HL-60 (cell line): ENCODE results near the gene NOBOX.

Source experiments
- DNase-seq, 2 experiments: peaks; one replicate each; pipeline ENCODE4 v3.0.0-alpha.2; 2010 to 2020; ENCODE audit warnings: low read depth in 1 of 2, low spot score in 1 of 2
- H3K27ac ChIP-seq: fragments of 250-450 bp; sonication (Bioruptor Pico); replicated peaks from 2 replicates; pipeline ENCODE4 v1.5.1; 2020; ENCODE audit warnings: mild to moderate bottlenecking, moderate library complexity
- H3K27me3 ChIP-seq: fragments of 250-450 bp; sonication (Bioruptor Pico); 2 replicates; pipeline ENCODE4 v1.5.1; 2021; ENCODE audit warnings: mild to moderate bottlenecking, moderate library complexity; ENCODE audit not compliant: insufficient read depth, poor library complexity, severe bottlenecking
- H3K4me3 ChIP-seq: replicated peaks from 2 replicates; pipeline ENCODE4 v1.5.1; 2011; ENCODE audit warnings: mild to moderate bottlenecking, control low read depth, low read length; ENCODE audit not compliant: insufficient read depth
- CTCF ChIP-seq: IDR thresholded peaks from one replicate; pipeline ENCODE4 v1.5.1; 2011; ENCODE audit warnings: low read length, control low read depth, inconsistent platforms; ENCODE audit not compliant: insufficient read depth
- GABPA ChIP-seq: IDR thresholded peaks from 2 replicates; pipeline ENCODE4 v1.6.1; 2012; ENCODE audit warnings: low read depth
- POLR2AphosphoS5 ChIP-seq: IDR thresholded peaks from 2 replicates; pipeline ENCODE4 v1.6.1; 2012; ENCODE audit warnings: low read depth
- SPI1 ChIP-seq: IDR thresholded peaks from 2 replicates; pipeline ENCODE4 v1.6.1; 2012; ENCODE audit warnings: low read depth, mild to moderate bottlenecking, borderline replicate concordance
- TF ChIP-seq, protein P1 (sequence below): IDR thresholded peaks from 2 replicates; pipeline ENCODE4 v1.6.1; 2012; ENCODE audit warnings: low read depth; ENCODE audit not compliant: insufficient replicate concordance

The NOBOX gene

GRCh38 chr7:144403102-144403501, 391 bp downstream of the NOBOX start:
- DNase-seq, result no peak
- Histone ChIP-seq H3K4me3 (no peak overlapping the region), H3K27me3 (no peaks in the 10 kb centered on the region), H3K27ac (no peak overlapping the region)
- no peak for TF ChIP-seq CTCF
- TF ChIP-seq SPI1, result no peak
- TF ChIP-seq, protein P1, sequence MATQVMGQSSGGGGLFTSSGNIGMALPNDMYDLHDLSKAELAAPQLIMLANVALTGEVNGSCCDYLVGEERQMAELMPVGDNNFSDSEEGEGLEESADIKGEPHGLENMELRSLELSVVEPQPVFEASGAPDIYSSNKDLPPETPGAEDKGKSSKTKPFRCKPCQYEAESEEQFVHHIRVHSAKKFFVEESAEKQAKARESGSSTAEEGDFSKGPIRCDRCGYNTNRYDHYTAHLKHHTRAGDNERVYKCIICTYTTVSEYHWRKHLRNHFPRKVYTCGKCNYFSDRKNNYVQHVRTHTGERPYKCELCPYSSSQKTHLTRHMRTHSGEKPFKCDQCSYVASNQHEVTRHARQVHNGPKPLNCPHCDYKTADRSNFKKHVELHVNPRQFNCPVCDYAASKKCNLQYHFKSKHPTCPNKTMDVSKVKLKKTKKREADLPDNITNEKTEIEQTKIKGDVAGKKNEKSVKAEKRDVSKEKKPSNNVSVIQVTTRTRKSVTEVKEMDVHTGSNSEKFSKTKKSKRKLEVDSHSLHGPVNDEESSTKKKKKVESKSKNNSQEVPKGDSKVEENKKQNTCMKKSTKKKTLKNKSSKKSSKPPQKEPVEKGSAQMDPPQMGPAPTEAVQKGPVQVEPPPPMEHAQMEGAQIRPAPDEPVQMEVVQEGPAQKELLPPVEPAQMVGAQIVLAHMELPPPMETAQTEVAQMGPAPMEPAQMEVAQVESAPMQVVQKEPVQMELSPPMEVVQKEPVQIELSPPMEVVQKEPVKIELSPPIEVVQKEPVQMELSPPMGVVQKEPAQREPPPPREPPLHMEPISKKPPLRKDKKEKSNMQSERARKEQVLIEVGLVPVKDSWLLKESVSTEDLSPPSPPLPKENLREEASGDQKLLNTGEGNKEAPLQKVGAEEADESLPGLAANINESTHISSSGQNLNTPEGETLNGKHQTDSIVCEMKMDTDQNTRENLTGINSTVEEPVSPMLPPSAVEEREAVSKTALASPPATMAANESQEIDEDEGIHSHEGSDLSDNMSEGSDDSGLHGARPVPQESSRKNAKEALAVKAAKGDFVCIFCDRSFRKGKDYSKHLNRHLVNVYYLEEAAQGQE, result no peak
- no peak for TF ChIP-seq GABPA
- TF ChIP-seq POLR2AphosphoS5, result no peak

GRCh38 chr7:144401490-144401889, 2.0 kb downstream of the NOBOX start:
- DNase-seq, result no peak
- H3K4me3 ChIP-seq, result no peak overlapping the region
- peak; percentile 54; the same call in 1 of the 2 replicates for TF ChIP-seq SPI1
- TF ChIP-seq POLR2AphosphoS5, result no peak
- TF ChIP-seq CTCF, result no peak
- H3K27me3 ChIP-seq, result no peaks in the 10 kb centered on the region
- H3K27ac ChIP-seq, result no peak overlapping the region

DNA sequence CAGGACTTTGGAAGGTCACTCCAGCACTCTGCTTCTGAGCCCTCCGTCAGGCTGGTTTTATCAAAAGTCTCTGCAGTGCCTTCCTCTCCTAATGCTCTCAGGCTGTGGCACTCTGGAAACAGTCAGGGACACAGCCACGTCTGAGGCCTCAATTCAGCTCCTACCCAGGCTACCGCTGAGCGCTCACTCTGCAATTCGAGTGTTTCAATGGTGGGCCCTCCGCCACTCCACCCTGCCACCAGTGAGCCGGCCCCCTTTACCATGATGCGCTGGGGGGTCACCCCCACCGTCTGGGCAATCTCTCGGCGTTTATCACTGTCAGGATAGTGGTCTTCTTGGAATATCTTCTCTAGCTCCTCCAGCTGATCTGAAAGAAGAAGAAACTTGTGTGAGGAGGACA, 3.5 kb downstream of the NOBOX start:
- TF ChIP-seq SPI1 (no peak), CTCF (no peak), GABPA (no peak)
- TF ChIP-seq, protein P1, result no peak
- no peaks in the 10 kb centered on the region for H3K27me3 ChIP-seq
- DNase-seq, result no peak
- H3K4me3 ChIP-seq, result no peak overlapping the region
- H3K27ac ChIP-seq, result no peak overlapping the region

DNA sequence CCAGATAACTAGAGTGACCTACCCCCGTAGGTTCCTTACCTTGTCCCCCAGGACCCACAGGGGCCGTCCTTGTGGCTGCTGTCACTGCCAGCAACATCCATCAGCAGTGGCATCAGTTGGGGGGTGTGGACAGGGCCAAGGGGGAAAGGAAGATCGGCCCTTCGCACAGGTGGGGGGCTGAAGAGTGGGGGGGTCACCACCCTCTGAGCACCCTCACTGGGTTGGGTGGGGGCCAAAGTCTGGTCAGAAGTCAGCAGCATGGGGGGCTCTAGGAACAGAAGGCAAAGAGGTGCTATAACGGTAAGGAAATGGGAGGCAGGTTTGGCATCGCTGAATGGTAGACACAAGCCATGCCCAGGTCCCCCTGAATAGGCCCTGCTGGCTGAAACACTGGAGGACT, 4.6 kb downstream of the NOBOX start:
- H3K4me3 ChIP-seq, result no peak overlapping the region
- DNase-seq, result no peak
- no peak for TF ChIP-seq POLR2AphosphoS5
- TF ChIP-seq SPI1, result no peak
- no peak for TF ChIP-seq GABPA
- TF ChIP-seq, protein P1, result no peak
- TF ChIP-seq CTCF, result no peak
- H3K27ac ChIP-seq, result no peak overlapping the region
- H3K27me3 ChIP-seq, result no peaks in the 10 kb centered on the region
